Measurements from ENCODE around the gene PRR19. TPM values are rescaled to one million over a fixed set of nuclear protein-coding genes. Genes with fewer than 3 reads are reported as not detected.
"Not testable (repeated sequence)": the region's sequence is repeated elsewhere in the genome, so short reads cannot be mapped to it uniquely, and the experiment has no call there.

Gene PRR19
- polyA plus RNA-seq, 1 donor: 0.91 TPM

GRCh38 chr19:42266105-42266504 lies 35.8 kb upstream of the PRR19 start:
- no CpG with 5 or more reads among the region's 4 CpGs for WGBS (ENCODE audit: insufficient coverage, low lambda C conversion rate)
- peaks cover 20% of the 10 kb centered on the region for H3K4me1 ChIP-seq (ENCODE audit: control insufficient read depth, insufficient read depth, low read length)
- H3K27me3 ChIP-seq (ENCODE audit: control insufficient read depth, insufficient read depth, low read length); H3K4me3 ChIP-seq (ENCODE audit: low read length); H3K27ac ChIP-seq (ENCODE audit: low read length); H3K36me3 ChIP-seq (ENCODE audit: control insufficient read depth, insufficient read depth, low read length); H3K9me3 ChIP-seq (ENCODE audit: control insufficient read depth, low read depth, low read length); DNase-seq: not testable (repeated sequence)

- peaks cover 28% of the 10 kb centered on the region for H3K4me1 ChIP-seq (ENCODE audit: control insufficient read depth, insufficient read depth, low read length)
- H3K9me3 ChIP-seq (ENCODE audit: control insufficient read depth, low read depth, low read length); H3K27me3 ChIP-seq (ENCODE audit: control insufficient read depth, insufficient read depth, low read length); H3K36me3 ChIP-seq (ENCODE audit: control insufficient read depth, insufficient read depth, low read length); H3K27ac ChIP-seq (ENCODE audit: low read length); DNase-seq; H3K4me3 ChIP-seq (ENCODE audit: low read length): not testable (repeated sequence)
- WGBS (ENCODE audit: insufficient coverage, low lambda C conversion rate): 88% methylated on average over 3 of the region's 25 CpGs
These were observed 34.9 kb upstream of the PRR19 start for GRCh38 chr19:42266928-42267603.

GRCh38 chr19:42267644-42268141 lies 34.2 kb upstream of the PRR19 start:
- peak overlapping the region; percentile 90 for H3K27ac ChIP-seq (ENCODE audit: low read length)
- peaks cover 13% of the 10 kb centered on the region for H3K36me3 ChIP-seq (ENCODE audit: control insufficient read depth, insufficient read depth, low read length)
- no peaks in the 10 kb centered on the region for H3K9me3 ChIP-seq (ENCODE audit: control insufficient read depth, low read depth, low read length)
- H3K4me3 ChIP-seq (ENCODE audit: low read length): peak overlapping the region; percentile 70
- no CpG with 5 or more reads among the region's 13 CpGs for WGBS (ENCODE audit: insufficient coverage, low lambda C conversion rate)
- peak in 1 of 2 donors; percentile 22 for DNase-seq
- H3K27me3 ChIP-seq (ENCODE audit: control insufficient read depth, insufficient read depth, low read length): no peaks in the 10 kb centered on the region
- peaks cover 28% of the 10 kb centered on the region for H3K4me1 ChIP-seq (ENCODE audit: control insufficient read depth, insufficient read depth, low read length)

GRCh38 chr19:42268142-42268703 lies 33.7 kb upstream of the PRR19 start:
- DNase-seq: peak; percentile 100
- no CpG with 5 or more reads among the region's 46 CpGs for WGBS (ENCODE audit: insufficient coverage, low lambda C conversion rate)

GRCh38 chr19:42268704-42269477 lies 33.0 kb upstream of the PRR19 start, which contains the start of gene CIC:
TSS of gene CIC (plus strand) at chr19:42269252. CDS start at chr19:42271784, 2,532 bp downstream.
- no peaks in the 10 kb centered on the region for H3K27me3 ChIP-seq (ENCODE audit: control insufficient read depth, insufficient read depth, low read length)
- H3K4me3 ChIP-seq (ENCODE audit: low read length): peak within 1 kb of the TSS; percentile 70
- peak; percentile 100 for DNase-seq
- H3K36me3 ChIP-seq (ENCODE audit: control insufficient read depth, insufficient read depth, low read length): peaks cover 25% of the 10 kb centered on the region
- WGBS (ENCODE audit: insufficient coverage, low lambda C conversion rate): no CpG with 5 or more reads among the region's 52 CpGs
- no peaks in the 10 kb centered on the region for H3K9me3 ChIP-seq (ENCODE audit: control insufficient read depth, low read depth, low read length)
- peaks cover 28% of the 10 kb centered on the region for H3K4me1 ChIP-seq (ENCODE audit: control insufficient read depth, insufficient read depth, low read length)
- H3K27ac ChIP-seq (ENCODE audit: low read length): peak within 1 kb of the TSS; percentile 90

More at GRCh38 chr19:42268142-42268703, 33.7 kb upstream of the PRR19 start:
- no peaks in the 10 kb centered on the region for H3K27me3 ChIP-seq (ENCODE audit: control insufficient read depth, insufficient read depth, low read length)
- H3K9me3 ChIP-seq (ENCODE audit: control insufficient read depth, low read depth, low read length): no peaks in the 10 kb centered on the region
- peaks cover 18% of the 10 kb centered on the region for H3K36me3 ChIP-seq (ENCODE audit: control insufficient read depth, insufficient read depth, low read length)
- peak overlapping the region; percentile 70 for H3K4me3 ChIP-seq (ENCODE audit: low read length)
- H3K4me1 ChIP-seq (ENCODE audit: control insufficient read depth, insufficient read depth, low read length): peaks cover 28% of the 10 kb centered on the region
- peak overlapping the region; percentile 90 for H3K27ac ChIP-seq (ENCODE audit: low read length)

GRCh38 chr19:42269478-42270345 lies 32.2 kb upstream of the PRR19 start:
- peak overlapping the region; percentile 63 for H3K4me3 ChIP-seq (ENCODE audit: low read length)
- 0% methylated on average over 2 of the region's 10 CpGs for WGBS (ENCODE audit: insufficient coverage, low lambda C conversion rate)
- peak in 1 of 2 donors; percentile 44 for DNase-seq

GRCh38 chr19:42270346-42271044 lies 31.4 kb upstream of the PRR19 start:
- H3K27me3 ChIP-seq (ENCODE audit: control insufficient read depth, insufficient read depth, low read length): no peaks in the 10 kb centered on the region
- H3K4me3 ChIP-seq (ENCODE audit: low read length): peak overlapping the region; percentile 63
- peaks cover 40% of the 10 kb centered on the region for H3K36me3 ChIP-seq (ENCODE audit: control insufficient read depth, insufficient read depth, low read length)
- no CpG with 5 or more reads among the region's 18 CpGs for WGBS (ENCODE audit: insufficient coverage, low lambda C conversion rate)
- H3K27ac ChIP-seq (ENCODE audit: low read length): peak overlapping the region; percentile 86
- H3K9me3 ChIP-seq (ENCODE audit: control insufficient read depth, low read depth, low read length): no peaks in the 10 kb centered on the region
- H3K4me1 ChIP-seq (ENCODE audit: control insufficient read depth, insufficient read depth, low read length): peaks cover 31% of the 10 kb centered on the region
- DNase-seq: peak in 1 of 2 donors; percentile 54

More at GRCh38 chr19:42269478-42270345, 32.2 kb upstream of the PRR19 start:
- Histone ChIP-seq H3K9me3 (ENCODE audit: control insufficient read depth, low read depth, low read length) (no peaks in the 10 kb centered on the region), H3K36me3 (ENCODE audit: control insufficient read depth, insufficient read depth, low read length) (peaks cover 33% of the 10 kb centered on the region), H3K27ac (ENCODE audit: low read length) (peak overlapping the region; percentile 86), H3K4me1 (ENCODE audit: control insufficient read depth, insufficient read depth, low read length) (peaks cover 28% of the 10 kb centered on the region), H3K27me3 (ENCODE audit: control insufficient read depth, insufficient read depth, low read length) (no peaks in the 10 kb centered on the region)

GRCh38 chr19:42271045-42271419 lies 30.9 kb upstream of the PRR19 start:
- peak in 1 of 2 donors; percentile 88 for DNase-seq
- peaks cover 31% of the 10 kb centered on the region for H3K4me1 ChIP-seq (ENCODE audit: control insufficient read depth, insufficient read depth, low read length)
- peak overlapping the region; percentile 63 for H3K4me3 ChIP-seq (ENCODE audit: low read length)
- no peaks in the 10 kb centered on the region for H3K9me3 ChIP-seq (ENCODE audit: control insufficient read depth, low read depth, low read length)
- no peaks in the 10 kb centered on the region for H3K27me3 ChIP-seq (ENCODE audit: control insufficient read depth, insufficient read depth, low read length)
- WGBS (ENCODE audit: insufficient coverage, low lambda C conversion rate): no CpG with 5 or more reads among the region's 3 CpGs
- H3K27ac ChIP-seq (ENCODE audit: low read length): peak overlapping the region; percentile 86
- H3K36me3 ChIP-seq (ENCODE audit: control insufficient read depth, insufficient read depth, low read length): peaks cover 44% of the 10 kb centered on the region

GRCh38 chr19:42271861-42272534 lies 29.9 kb upstream of the PRR19 start:
- WGBS (ENCODE audit: insufficient coverage, low lambda C conversion rate): no CpG with 5 or more reads among the region's 35 CpGs
- H3K27ac ChIP-seq (ENCODE audit: low read length): peak overlapping the region; percentile 65
- no peaks in the 10 kb centered on the region for H3K27me3 ChIP-seq (ENCODE audit: control insufficient read depth, insufficient read depth, low read length)
- H3K4me3 ChIP-seq (ENCODE audit: low read length): no peak overlapping the region
- DNase-seq: no peak
- no peaks in the 10 kb centered on the region for H3K9me3 ChIP-seq (ENCODE audit: control insufficient read depth, low read depth, low read length)
- H3K36me3 ChIP-seq (ENCODE audit: control insufficient read depth, insufficient read depth, low read length): peaks cover 50% of the 10 kb centered on the region
- peaks cover 35% of the 10 kb centered on the region for H3K4me1 ChIP-seq (ENCODE audit: control insufficient read depth, insufficient read depth, low read length)

Measured in large intestine (tissue), 3 donors.